Measurements from ENCODE around the gene DNAH5. TPM values are rescaled to one million over a fixed set of nuclear protein-coding genes. Genes with fewer than 3 reads are reported as not detected.

Gene DNAH5
- total RNA-seq, 2 experiments from 2014 or later, result not detected

DNA sequence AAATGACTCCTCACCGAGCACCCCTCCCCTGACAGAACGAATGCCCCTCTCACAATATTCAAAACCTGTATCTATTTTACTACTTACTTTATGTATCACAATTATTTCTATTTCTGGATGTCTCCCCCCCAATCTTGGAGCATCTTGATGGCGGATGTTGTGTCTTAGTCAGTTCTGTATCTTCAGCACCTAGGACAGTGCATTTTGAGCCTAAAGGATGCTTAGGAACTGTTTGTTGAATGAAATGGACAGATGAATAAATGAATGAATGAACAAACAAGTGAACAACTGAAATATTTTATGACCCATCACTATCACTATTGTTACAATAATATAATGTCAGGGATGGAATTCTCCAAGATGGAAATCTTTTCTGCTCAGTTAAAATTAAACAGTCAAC lies 295.7 kb downstream of the DNAH5 start:
- H3K4me1 Mint-ChIP-seq (ENCODE audit: low read depth), result no peaks in the 10 kb centered on the region
- ChIA-PET POLR2A (no interaction called here), CTCF (no interaction called here)
- Histone ChIP-seq H3K4me1 (ENCODE audit: insufficient read depth, low read length) (no peaks in the 10 kb centered on the region), H3K27ac (ENCODE audit: low read depth in 1 of 2, low read length in 2 of 2) (no peak overlapping the region), H3K36me3 (ENCODE audit: insufficient read depth, low read length) (no peaks in the 10 kb centered on the region), H3K9me3 (ENCODE audit: control insufficient read depth in 1 of 2, insufficient read depth in 1 of 2, low read length in 2 of 2) (peaks cover 3 to 6% of the 10 kb centered on the region in 2 experiments), H3K27me3 (ENCODE audit: control insufficient read depth in 1 of 2, insufficient read depth in 2 of 2, low read length in 2 of 2) (no peaks in the 10 kb centered on the region), H3K4me3 (ENCODE audit: low read length) (no peak overlapping the region)
- DNase-seq, result no peak
- H3K27me3 Mint-ChIP-seq, result no peaks in the 10 kb centered on the region
- H3K9me3 Mint-ChIP-seq, result peaks cover 20% of the 10 kb centered on the region
- H3K27ac Mint-ChIP-seq, result no peak overlapping the region
- TF ChIP-seq, protein P1, sequence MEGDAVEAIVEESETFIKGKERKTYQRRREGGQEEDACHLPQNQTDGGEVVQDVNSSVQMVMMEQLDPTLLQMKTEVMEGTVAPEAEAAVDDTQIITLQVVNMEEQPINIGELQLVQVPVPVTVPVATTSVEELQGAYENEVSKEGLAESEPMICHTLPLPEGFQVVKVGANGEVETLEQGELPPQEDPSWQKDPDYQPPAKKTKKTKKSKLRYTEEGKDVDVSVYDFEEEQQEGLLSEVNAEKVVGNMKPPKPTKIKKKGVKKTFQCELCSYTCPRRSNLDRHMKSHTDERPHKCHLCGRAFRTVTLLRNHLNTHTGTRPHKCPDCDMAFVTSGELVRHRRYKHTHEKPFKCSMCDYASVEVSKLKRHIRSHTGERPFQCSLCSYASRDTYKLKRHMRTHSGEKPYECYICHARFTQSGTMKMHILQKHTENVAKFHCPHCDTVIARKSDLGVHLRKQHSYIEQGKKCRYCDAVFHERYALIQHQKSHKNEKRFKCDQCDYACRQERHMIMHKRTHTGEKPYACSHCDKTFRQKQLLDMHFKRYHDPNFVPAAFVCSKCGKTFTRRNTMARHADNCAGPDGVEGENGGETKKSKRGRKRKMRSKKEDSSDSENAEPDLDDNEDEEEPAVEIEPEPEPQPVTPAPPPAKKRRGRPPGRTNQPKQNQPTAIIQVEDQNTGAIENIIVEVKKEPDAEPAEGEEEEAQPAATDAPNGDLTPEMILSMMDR (IDR thresholded peaks at IDR 0.05), result no peak
- intact Hi-C loops (cut with DNase I, micrococcal nuclease), result no loop called here
- no peak for ATAC-seq (ENCODE audit: poor library complexity)
- H3K4me3 Mint-ChIP-seq, result no peak overlapping the region
- no peaks in the 10 kb centered on the region for H3K36me3 Mint-ChIP-seq (ENCODE audit: low read depth)

DNA sequence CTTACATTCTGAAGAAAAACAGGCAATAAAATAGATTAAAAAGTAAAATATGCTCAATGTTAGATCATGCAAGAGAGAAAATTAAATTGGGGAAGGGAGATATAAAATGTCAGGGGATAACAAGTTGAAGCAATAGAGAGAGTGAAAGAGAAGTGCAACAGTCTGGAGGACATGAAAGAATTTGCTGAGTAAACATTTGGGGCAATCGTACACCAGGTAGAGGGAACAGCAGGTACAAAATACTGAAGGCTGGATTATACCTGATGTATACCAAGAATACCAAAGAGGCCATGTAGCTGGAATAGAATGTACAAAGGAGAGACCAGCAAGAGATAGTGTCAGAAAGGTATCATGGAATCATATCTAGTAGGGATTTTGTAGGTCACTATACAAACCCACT lies 300.8 kb downstream of the DNAH5 start:
- Mint-ChIP-seq H3K36me3 (ENCODE audit: low read depth) (no peaks in the 10 kb centered on the region), H3K4me1 (ENCODE audit: low read depth) (no peaks in the 10 kb centered on the region), H3K27me3 (no peaks in the 10 kb centered on the region), H3K27ac (no peak overlapping the region), H3K4me3 (no peak overlapping the region), H3K9me3 (peaks cover 13% of the 10 kb centered on the region)
- no peak for DNase-seq
- Histone ChIP-seq H3K36me3 (ENCODE audit: insufficient read depth, low read length) (no peaks in the 10 kb centered on the region), H3K4me1 (ENCODE audit: insufficient read depth, low read length) (no peaks in the 10 kb centered on the region), H3K9me3 (ENCODE audit: control insufficient read depth in 1 of 2, insufficient read depth in 1 of 2, low read length in 2 of 2) (no peaks in the 10 kb centered on the region), H3K27ac (ENCODE audit: low read depth in 1 of 2, low read length in 2 of 2) (no peak overlapping the region), H3K27me3 (ENCODE audit: control insufficient read depth in 1 of 2, insufficient read depth in 2 of 2, low read length in 2 of 2) (no peaks in the 10 kb centered on the region), H3K4me3 (ENCODE audit: low read length) (no peak overlapping the region)
- intact Hi-C loops (cut with DNase I, micrococcal nuclease), result no loop called here
- no peak for ATAC-seq (ENCODE audit: poor library complexity)
- CTCF ChIA-PET, result no interaction called here
- POLR2A ChIA-PET, result no interaction called here
- TF ChIP-seq, protein P1 (IDR thresholded peaks at IDR 0.05), result no peak

DNA sequence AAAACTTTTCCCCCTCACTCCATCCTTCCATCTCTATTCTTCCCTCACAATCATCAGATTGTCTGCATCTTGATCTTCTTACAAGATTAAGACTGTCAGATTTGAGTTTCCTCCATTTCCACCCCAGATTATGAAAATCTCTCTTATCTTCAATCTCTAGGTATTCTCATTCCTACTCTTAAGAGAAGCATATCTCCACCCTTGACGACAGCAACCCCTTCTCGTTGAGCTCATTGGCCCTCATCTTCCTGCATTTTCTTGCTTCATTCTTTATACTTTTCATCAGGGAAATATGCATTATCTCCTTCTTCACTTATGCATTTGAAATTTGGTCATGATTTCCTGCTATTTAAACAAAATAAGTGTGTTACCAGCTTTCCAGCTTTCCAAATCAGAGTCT lies 301.3 kb downstream of the DNAH5 start:
- Mint-ChIP-seq H3K4me3 (no peak overlapping the region), H3K27ac (no peak overlapping the region), H3K36me3 (ENCODE audit: low read depth) (no peaks in the 10 kb centered on the region), H3K9me3 (peaks cover 9% of the 10 kb centered on the region), H3K27me3 (no peaks in the 10 kb centered on the region), H3K4me1 (ENCODE audit: low read depth) (no peaks in the 10 kb centered on the region)
- H3K4me1 ChIP-seq (ENCODE audit: insufficient read depth, low read length), result no peaks in the 10 kb centered on the region
- DNase-seq (no peak), ATAC-seq (ENCODE audit: poor library complexity) (no peak)
- POLR2A ChIA-PET, result no interaction called here
- H3K27ac ChIP-seq (ENCODE audit: low read depth in 1 of 2, low read length in 2 of 2), result no peak overlapping the region
- H3K36me3 ChIP-seq (ENCODE audit: insufficient read depth, low read length), result no peaks in the 10 kb centered on the region
- TF ChIP-seq, protein P1 (IDR thresholded peaks at IDR 0.05), result no peak
- no peaks in the 10 kb centered on the region for H3K9me3 ChIP-seq (ENCODE audit: control insufficient read depth in 1 of 2, insufficient read depth in 1 of 2, low read length in 2 of 2)
- intact Hi-C loops (cut with DNase I, micrococcal nuclease), result no loop called here
- H3K4me3 ChIP-seq (ENCODE audit: low read length), result no peak overlapping the region
- no peaks in the 10 kb centered on the region for H3K27me3 ChIP-seq (ENCODE audit: control insufficient read depth in 1 of 2, insufficient read depth in 2 of 2, low read length in 2 of 2)
- CTCF ChIA-PET, result no interaction called here

Other genes starting within 250 kb of the DNAH5 start
- gene TRIO, start 198.7 kb upstream of the DNAH5 start, total RNA-seq, result 1 to 10 TPM; 4.1 to 6.5 TPM